HK-2 (cell line): ENCODE measurements around the gene RMND1.
"Not testable (repeated sequence)": the region's sequence is repeated elsewhere in the genome, so short reads cannot be mapped to it uniquely, and the experiment has no call there.

ENCODE experiments used
- DNase-seq: peaks from one replicate; pipeline ENCODE4 v3.0.0-alpha.2; 2018; ENCODE audit not compliant: unreplicated experiment

The RMND1 gene

DNA sequence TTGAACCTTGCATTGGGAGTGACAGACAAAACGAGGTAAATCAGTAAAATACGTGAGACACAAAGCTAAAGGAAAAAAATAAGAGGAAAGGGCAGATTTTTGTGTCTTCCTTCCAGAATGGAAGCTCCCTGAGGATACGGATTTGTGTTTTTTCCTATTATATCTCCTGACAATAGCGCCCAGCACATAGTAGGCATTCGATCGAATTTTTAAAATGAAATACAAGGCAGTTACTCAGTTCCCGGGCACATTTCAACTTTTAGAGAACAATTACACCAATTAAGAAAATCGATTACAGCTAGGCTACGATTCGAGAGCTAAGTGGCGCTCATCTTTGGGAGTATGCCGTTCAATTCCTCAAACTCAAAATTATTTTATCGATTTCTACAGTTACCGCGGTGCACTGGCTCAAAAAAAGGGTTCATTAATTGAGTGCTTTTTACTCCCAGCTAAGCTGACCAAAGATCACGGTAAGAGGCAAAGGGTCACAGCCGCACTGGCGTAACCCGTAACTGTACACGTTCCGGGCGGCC, 443 bp downstream of the RMND1 start:
- DNase-seq, result no peak

DNA sequence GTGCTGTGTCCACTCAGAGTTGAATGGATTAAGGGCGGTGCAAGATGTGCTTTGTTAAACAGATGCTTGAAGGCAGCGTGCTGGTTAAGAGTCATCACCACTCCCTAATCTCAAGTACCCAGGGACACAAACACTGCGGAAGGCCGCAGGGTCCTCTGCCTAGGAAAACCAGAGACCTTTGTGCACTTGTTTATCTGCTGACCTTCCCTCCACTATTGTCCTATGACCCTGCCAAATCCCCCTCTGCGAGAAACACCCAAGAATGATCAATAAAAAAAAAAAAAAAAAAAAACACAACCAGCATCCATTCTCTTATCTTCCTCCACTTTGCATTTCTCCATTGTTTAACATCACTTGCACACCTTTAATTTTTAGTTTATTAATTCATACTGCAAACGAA, 998 bp downstream of the RMND1 start:
- not testable (repeated sequence) for DNase-seq

DNA sequence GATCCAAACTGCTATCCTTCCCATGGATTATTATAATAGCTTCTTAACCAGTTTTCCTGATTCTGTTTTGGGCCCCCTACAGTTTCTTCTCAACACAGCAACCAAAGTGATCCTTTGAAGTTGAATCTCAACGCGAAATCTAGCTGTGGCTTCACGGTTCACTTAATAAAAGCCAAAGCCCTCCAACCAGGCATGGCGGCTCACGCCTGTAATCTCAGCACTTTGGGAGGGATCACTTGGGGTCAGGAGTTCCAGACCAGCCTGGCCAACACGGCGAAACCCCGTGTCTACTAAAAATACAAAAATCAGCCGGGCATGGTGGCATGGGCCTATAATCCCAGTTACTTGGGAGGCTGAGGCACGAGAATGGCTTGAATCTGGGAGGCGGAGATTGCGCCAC, 3.3 kb downstream of the RMND1 start:
- no peak for DNase-seq

DNA sequence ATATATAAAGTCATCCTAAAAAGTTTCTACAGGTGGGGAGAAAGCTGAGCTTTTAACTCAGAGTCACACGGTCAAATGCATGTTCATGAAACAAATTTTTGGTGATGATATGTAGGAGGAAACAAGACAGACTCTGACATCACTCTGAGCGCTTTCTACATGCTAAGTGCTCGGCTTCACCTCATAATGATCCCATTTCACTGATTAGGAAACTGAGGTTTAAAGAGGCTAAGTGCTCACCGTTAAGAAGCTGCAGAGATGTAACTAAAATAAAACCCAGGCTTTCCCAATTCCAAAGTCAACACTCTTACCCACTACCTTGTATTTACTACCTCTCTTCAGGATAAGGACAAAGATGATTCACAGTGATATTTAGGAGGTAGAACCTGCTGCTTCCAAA, 4.7 kb downstream of the RMND1 start:
- DNase-seq, result no peak

DNA sequence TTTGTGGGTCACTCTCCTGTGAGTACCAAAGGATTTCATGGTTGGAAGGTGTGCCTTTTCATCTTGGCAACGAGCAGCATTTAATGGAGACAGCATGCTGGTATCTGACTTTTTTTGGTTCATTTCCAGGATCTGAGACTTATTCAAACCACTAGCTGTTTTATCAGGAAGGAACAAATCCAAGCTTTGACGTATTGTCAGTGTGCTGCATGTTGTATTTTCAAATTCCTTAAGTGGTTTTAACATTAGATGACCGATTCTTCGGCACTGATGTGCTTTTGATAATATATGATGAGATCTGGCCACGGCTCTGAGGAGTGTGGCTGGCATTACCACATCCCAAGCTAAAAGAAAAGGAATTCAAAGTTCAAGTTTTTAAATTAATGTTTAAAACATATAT, 6.4 kb downstream of the RMND1 start:
- no peak for DNase-seq

DNA sequence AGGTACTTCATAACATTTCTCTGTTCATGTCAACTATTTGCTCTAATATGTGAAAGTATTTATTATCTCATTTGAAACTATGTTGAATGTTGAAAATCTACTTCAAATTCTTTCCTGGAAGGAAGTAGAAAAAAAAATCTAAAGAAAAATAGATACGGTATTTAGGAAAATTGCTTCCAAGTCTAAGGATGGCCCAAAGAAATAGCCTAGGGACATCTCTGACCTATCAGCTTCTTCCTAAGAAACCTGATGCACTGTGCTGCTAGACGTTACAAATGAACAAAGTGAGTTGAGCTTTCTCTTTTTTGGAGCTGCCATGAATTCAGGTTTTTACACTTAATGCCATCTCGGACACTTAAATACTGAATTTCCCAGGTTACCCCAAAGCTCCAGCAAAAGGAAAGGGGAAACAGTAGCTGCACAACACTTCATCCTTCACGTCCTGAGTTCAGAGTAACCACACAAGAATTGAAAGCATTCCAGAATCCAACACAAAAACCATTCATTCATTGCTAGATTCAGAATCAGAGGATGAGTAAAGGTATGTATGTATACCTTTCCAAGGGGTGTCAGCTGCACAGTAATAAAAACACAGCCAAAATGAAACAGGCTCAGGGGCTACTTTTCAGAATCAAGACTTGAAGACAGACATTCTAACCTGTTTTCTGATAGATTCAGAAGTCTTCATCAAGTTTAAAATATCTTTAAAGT, 7.9 kb downstream of the RMND1 start:
- no peak for DNase-seq

DNA sequence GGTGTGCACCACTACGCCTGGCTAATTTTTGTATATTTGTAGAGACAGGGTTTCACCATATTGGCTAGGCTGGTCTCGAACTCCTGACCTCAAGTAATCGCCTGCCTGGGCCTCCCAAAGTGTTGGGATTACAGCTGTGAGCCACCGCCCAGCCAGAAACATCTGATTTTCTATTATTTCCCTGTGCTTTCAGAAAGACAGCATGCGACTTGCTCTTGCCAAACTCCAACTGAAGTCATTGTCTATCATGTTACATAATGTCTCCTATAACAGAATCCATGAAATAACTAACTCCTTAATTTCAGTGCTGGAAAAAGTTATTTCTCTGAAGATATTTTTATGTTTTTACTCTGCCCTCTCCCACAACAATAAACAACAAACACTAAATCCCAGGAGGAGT, 8.5 kb downstream of the RMND1 start:
- no peak for DNase-seq

DNA sequence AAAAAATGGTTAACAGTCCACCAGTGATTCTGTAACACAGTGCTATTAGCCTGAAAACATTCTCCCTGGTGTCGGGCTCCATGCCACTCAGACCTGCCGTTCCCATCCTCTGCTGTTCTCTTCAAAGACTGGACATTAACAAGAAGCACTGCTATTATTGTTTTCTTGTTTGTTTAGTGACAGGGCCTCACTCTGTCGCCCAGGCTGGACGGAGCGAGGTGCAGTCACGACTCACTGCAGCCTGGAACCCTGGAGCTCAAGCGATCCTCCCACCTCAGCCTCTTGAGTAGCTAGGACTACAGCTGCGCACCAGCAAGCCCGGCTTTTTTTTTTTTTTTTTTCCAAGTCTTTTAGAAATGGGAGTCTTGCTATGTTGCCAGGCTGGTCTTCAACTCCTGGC, 9.6 kb downstream of the RMND1 start:
- no peak for DNase-seq

DNA sequence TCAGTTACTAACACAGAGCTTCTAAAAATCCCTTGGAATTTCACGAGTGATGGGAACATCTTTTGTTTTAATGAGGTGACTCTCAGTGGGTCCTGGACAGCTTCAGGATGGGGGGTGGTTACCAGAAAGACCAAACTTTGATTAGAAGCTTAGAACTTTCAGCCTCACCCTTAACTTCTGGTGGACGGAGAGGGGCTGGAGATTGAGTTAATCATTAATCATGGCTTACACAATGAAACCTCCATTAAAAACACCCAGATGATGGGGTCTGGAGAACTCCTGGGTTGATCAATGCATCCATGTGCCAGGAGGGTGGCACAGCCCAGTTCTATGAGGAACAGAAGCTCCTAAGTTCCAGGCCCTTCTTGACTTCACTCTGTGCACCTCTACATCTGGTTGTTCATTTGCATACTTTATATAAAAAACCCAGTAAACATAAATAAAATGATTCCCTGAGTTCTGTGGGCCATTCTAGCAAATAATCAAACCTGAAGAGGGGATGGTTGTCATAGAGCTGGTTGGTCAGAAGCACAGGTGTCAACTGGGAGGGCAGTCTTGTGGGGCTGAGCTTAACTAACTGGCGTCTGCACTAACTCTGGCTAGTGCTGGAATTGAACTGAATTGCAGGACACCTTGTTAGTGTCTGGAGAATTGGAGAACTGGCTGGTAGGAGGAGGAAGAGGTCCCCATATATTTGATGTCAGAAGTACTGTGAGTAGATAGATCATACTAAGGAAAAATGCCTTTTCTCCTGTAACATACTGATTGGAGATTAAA, 10.3 kb downstream of the RMND1 start:
- DNase-seq, result no peak

DNA sequence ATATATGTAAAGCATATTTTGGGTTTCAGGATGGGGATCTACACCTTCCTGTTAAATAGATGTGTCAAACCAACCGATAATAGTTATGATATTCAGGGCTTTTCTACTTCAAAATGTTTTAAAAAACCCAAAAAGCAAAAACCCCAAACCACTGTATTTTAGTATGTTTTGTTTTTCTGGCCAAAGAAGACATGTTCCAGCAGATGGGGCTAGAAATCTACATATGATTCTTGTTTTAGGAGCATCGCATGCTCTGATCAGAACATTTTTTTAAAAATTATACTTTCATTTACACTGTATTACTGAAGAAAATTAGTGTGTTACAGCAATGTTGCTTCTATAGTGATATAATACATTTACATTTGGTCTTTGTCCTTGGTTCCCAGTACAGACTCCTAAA, 11.0 kb downstream of the RMND1 start:
- DNase-seq, result no peak

DNA sequence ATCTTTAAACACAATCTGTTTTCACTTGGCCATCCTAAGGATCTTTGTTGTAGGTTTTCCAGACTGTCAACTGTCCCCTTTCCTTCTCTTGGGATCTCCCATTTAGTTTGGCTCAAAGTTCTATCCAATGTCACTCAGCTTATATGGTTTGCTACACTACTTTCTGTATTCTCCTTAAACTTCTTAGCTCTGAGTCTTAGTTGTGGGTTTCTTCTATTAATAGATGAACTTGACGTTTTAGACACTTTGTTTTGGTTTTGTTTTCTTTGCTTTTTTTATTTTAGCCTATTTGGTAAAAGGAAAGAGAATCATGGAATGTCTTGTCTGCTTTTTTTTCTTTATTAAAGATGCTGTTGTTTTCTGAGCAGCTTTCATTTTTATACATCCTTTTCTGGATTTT, 11.4 kb downstream of the RMND1 start:
- DNase-seq, result no peak

DNA sequence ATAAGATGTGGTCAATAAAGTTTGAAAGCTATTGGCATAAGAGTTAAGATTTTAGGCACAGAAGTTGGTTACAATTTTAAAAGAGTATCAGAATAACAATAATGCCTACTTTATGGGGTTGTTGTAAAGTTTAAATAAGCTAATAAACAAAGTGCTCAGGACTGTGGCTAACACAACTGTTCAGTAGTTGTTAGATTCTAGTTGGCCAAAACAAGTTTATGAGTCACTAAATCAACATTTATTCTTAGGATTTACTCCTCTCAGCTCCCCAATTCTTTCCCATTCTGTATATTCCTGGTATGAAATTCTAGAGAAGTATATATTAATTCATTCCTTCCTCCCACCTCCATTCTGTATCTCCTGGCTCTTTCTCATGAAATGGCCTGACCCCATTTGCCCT, 14.5 kb downstream of the RMND1 start:
- no peak for DNase-seq

DNA sequence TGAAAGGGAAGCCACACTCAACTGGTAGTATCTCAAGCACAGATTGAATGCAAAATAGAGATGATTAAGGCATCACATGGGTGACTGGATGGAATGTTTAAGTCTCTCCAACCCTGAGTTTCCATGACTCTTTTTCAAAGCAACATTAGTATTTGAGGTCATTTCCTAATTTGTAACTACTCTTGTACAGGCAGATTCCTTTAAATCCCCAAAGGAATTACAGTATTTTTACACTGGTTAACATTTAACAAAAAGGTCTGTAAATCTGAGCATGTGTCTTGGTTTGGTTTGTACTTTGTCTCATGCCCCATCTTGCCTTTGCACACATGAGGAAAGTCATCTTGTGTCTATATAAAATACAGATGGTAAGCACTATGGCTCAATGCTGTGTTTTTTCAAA, 15.1 kb downstream of the RMND1 start:
- DNase-seq, result no peak

DNA sequence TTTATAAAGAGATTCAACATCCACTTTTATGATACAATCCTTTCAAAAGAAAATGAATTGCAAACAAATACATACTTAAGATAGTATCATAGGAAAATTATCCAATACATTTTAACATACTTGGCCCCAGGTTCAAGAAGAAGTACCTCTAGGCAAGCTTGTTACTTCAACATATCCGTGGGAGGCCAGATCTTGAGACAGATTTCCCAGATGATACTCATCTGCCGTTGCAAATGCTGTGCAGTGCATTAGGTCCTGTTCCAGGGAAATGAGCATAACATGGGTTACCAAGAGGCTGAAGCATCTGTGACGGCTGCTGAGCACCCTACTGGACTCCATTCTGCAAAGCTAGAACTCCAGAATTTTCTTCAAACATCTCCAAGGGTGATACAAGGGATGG, 15.6 kb downstream of the RMND1 start:
- no peak for DNase-seq

DNA sequence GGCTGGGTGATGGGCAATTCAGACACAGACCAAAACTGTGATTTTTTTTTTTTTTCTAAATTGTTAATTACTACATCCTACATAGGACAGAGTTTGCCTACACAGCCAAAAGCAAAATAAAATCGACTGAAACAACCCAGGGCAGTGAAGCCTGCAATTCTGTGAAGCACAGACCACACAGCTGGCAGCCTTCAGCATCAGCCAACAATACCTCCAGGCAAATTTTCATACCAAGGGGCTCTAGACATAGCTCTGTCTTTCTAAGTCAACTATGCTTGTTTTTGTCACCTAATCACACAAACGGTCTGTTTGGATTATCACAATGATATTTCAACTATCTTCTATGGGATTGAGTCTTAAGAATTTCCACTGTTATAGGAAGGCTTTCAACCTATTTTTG, 17.6 kb downstream of the RMND1 start:
- no peak for DNase-seq

DNA sequence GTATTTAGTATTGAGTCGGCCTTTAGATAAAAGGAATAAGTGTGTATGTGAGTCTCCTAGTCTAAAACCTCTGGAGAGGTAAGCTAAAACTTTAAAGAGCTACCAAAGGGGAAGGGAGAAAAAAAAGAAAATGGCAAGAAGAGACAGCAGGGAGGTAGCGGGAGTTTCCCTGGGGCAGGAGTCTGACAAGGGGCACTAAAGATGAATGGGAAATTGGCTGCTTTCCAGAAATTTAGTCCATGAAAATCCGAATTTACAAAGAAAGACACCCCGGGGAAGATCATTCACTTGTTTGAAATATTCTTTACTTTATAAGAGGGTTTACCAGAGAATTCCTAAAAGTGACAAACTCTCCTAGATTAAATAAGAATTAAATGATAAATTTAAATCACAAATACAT, 19.3 kb downstream of the RMND1 start:
- DNase-seq, result no peak

DNA sequence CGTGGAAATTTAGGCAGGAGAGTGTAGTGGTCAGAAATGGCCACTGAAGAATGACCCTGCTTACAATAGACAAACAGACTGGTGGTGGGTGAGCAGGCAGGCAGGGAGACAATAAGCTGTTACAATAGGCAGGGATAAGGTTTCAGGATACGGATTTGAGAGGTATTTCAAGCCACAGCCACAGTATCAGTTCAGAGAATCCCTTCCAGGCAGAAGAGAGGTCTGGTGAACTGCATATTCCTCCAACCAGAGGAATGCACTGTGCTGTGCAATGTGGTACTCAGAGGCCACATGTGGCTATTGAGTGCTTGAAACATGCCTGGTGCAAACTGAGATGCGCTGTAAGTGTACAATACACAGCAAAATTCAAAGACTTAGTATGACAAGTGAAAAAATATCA, 20.6 kb downstream of the RMND1 start:
- no peak for DNase-seq

DNA sequence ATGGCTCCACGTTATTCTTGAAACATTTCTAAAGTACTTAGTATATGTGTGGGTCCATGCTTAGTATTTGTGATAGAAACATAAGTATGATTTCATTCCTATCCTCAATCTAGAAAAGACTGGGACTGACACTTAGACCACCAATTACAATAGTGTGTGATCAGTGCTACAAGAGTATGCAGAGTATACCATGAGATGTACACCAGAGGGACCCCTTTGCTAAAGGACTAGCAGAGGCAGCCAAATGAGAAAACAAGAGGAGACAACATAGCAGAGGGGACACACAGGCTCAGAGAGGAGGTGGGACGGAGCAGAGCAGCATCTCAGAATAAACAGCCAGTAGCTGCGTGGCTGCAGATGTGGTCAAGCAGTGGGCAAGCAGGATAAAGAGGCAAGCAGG, 21.0 kb downstream of the RMND1 start:
- no peak for DNase-seq

DNA sequence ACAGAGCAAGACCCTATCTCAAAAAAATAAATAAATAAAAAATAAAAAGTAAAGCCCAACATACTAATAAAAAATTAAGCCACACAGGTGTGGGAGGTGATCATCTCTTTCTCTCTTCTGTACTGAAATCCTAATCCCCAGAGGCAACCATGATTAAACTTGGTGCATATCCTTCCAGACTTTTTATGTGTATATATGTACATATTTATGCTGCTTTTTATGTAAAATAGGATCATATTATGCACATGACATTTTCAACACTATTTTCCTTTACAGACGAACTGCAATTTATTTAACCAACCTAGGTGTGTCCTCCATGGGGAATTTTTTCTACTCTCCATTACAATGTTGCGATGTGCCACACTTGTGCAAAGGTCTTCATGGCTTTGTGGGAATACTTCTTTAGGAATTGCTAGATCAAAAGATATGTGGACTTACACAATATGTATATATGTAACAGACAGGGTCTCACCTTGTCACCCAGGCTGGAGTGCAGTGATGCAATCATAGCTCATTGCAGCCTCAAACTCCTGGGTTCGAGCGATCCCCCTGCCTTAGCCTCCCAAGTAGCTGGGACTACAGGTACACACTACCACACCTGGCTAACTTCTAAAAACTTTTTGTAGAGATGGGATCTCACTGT, 23.7 kb downstream of the RMND1 start:
- no peak for DNase-seq

DNA sequence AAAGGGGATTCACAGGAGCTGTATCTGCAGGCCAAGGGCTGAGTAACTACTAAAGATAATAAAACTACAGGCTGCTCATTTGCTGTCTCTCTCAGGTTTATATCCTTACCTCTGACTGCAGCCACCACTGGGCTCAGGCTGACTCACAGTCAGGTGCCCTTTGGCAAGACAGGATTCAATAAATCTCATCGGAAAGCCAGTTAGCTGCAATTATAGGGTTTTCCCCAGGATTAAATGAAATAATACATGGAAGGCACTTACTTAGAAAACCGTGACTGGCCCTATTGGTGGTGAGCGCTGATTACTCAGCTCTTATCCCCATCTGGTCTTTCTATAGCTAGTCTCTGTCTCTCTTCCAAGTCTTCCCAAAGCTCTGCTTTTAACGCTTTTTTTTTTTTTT, 26.4 kb downstream of the RMND1 start:
- peak; percentile 59 for DNase-seq

DNA sequence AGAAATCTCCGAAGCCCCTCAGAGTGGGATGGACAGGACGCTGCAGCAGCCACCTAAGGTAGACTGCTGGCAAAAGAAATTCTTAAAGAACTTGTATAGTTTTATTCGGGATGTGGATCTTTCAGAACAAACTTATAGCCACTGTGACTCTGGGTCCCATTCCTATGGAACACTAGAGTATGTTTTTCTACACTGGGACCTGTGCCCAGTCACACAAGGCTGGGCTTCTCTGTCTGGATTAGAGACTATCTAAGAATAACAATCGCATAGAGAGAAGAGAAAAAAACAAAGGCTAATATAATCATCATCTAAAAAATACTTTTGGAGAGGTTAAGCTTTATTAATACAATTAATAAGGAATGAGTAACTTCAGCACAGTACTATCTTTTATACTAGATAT, 28.9 kb downstream of the RMND1 start:
- no peak for DNase-seq

DNA sequence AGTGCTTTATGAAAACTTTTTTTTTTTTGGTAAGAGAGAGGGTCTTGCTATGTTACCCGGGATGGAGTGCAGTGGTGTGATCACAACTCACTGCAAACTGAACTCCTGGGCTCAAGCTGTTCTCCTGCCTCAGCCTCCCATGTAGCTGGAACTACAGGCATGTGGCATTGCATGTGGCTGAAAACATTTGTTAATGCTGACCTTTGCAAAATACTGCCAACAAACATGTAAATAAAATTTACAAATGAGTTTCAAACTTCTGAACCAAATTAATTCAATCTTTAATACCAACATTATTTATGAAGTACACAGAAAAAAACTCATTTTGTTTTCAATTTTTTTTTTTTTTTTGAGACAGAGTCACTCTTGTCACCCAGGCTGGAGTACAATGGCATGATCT, 34.4 kb downstream of the RMND1 start:
- DNase-seq, result no peak
